Measurements from ENCODE around the gene C6orf47.

The C6orf47 gene

DNA sequence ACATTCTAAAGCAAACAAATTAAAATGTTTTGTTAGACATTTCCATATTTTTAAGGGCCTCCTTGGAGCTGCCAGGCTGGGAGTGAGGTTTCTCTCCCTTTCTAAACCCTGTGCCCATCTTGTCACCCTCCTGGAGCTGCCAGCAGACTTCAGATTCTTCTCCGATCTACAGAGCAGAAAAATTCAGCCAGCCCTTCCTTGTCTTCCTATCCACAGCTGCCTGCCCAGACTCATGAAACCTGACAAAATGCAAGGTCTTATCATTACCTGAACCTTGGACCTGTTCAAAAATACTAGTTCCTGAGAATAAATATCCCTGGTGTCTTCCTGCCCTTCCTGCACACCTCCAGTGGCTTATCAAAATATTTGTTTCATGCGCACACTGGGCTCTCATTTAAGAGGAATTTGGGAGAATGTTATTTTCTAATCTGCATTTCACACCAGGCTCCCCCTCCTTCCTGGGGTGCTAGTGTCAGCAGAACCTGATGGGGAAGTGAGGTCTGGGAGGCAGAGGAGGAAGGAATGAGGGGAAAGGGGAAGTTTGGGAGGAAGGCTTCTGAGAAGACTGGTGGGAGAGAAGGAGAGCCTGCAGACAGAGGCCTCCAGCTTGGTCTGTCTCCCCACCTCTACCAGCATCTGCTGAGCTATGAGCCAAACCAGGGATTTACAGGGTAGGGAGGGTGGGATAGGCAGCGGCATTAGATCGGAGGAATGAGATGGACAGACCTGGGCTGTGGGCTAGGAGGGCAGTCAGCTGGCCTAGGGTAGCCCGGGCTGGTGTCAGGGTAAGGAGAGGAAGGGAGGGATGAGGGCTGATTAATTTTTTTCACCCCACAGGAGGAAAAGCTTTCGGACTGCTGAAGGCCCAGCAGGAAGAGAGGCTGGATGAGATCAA is 45.6 kb downstream of the C6orf47 start, which contains the start of gene AIF1:
TSS of gene AIF1 (plus strand) at position 551 of the 895 bp plus-strand sequence. CDS start at position 647, 96 bp downstream.
- no peak for DNase-seq (ENCODE audit: low read depth in 1 of 2, low spot score in 1 of 2)

GRCh38 chr6:31614075-31614619 is 46.4 kb downstream of the C6orf47 start:
- DNase-seq (ENCODE audit: low read depth in 1 of 2, low spot score in 1 of 2), result no peak

DNA sequence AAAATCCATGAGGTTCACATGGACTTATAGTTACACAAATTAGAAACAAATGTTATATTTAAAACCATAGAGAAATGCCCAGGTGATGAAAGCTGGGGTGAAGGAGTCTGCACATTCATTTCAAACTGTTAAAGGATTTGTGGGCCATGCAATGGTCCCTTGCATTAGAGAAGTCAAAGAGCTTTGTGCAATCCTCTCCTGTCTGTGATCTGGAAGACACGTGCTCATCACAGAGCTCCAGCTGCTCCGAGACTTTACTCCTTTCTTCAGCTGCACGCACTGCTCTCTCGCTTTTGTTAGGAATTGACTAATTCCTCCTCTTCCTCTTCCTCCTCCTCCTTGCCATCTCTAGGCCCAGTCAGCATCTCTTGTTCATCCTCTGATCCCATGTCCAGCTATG is 49.6 kb downstream of the C6orf47 start:
- no peak for DNase-seq (ENCODE audit: low read depth in 1 of 2, low spot score in 1 of 2)

- no peak for DNase-seq (ENCODE audit: low read depth in 1 of 2, low spot score in 1 of 2)
These were observed 50.8 kb downstream of the C6orf47 start for GRCh38 chr6:31609519-31610406.
